Spleen (tissue), 11 donors: ENCODE results near the gene MARCHF10. TPM values are rescaled to one million over a fixed set of nuclear protein-coding genes. Genes with fewer than 3 reads are reported as not detected.
"Not testable (repeated sequence)": the region's sequence is repeated elsewhere in the genome, so short reads cannot be mapped to it uniquely, and the experiment has no call there.

Experiments
- DNase-seq: peaks from one replicate; pipeline ENCODE4 v3.0.0-alpha.2; 2020
- H3K27ac ChIP-seq, 8 donors: fragments of 200-600 bp; sonication (generic) in 7 of 8; 1 replicate in 4 of 8; 2 replicates in 4 of 8; pipeline versions ENCODE4 v1.5.0 to v1.8.0; 2016 to 2021; ENCODE audit warnings: inconsistent platforms in 4 of 8, mild to moderate bottlenecking in 4 of 8, moderate library complexity in 1 of 8
- H3K27me3 ChIP-seq, 7 donors: fragments of 200-600 bp; sonication (generic) in 6 of 7; replicated peaks in 1 of 7; 1 replicate in 4 of 7; 2 replicates in 3 of 7; pipeline versions ENCODE4 v1.5.0 to v1.8.0; 2016 to 2021; ENCODE audit warnings: inconsistent platforms in 3 of 7, mild to moderate bottlenecking in 1 of 7
- H3K36me3 ChIP-seq, 6 donors: fragments of 200-600 bp; sonication (generic) in 5 of 6; 1 replicate in 4 of 6; 2 replicates in 2 of 6; pipeline versions ENCODE4 v1.5.0 to v1.8.0; 2016 to 2021; ENCODE audit warnings: inconsistent platforms in 2 of 6
- H3K4me1 ChIP-seq, 6 donors: fragments of 200-600 bp; sonication (generic) in 5 of 6; 1 replicate in 3 of 6; 2 replicates in 3 of 6; pipeline versions ENCODE4 v1.5.0 to v1.8.0; 2016 to 2021; ENCODE audit warnings: inconsistent platforms in 3 of 6
- H3K4me3 ChIP-seq, 8 donors: fragments of 200-600 bp; sonication (generic) in 7 of 8; 1 replicate in 4 of 8; 2 replicates in 4 of 8; pipeline versions ENCODE4 v1.5.0 to v1.8.0; 2016 to 2021; ENCODE audit warnings: inconsistent platforms in 4 of 8, mild to moderate bottlenecking in 4 of 8, moderate library complexity in 2 of 8
- H3K9me3 ChIP-seq, 8 donors: fragments of 200-600 bp; sonication (generic) in 7 of 8; 1 replicate in 4 of 8; 2 replicates in 4 of 8; pipeline versions ENCODE4 v1.5.0 to v1.8.0; 2016 to 2021; ENCODE audit warnings: inconsistent platforms in 4 of 8
- CTCF ChIP-seq, 11 experiments: fragments of 200-600 bp in 7 of 11; fragments of 450-650 bp in 4 of 11; sonication (generic) in 4 of 11; IDR thresholded peaks in 8 of 11; conservative IDR thresholded peaks in 3 of 11; 1 replicate in 7 of 11; 2 replicates in 4 of 11; pipeline versions ENCODE4 v1.4.0 to v1.8.0; 2016 to 2021; ENCODE audit warnings: antibody characterized with exemption in 11 of 11, inconsistent platforms in 4 of 11, mild to moderate bottlenecking in 1 of 11
- POLR2A ChIP-seq, 3 donors: fragments of 450-650 bp; IDR thresholded peaks; one replicate each; pipeline ENCODE4 v1.5.1; 2017; ENCODE audit warnings: antibody characterized with exemption in 3 of 3, mild to moderate bottlenecking in 1 of 3
- POLR2AphosphoS5 ChIP-seq, 3 donors: sonication (generic); formaldehyde crosslinking; IDR thresholded peaks; one replicate each; pipeline ENCODE4 v1.5.1; 2017; ENCODE audit warnings: antibody characterized with exemption in 3 of 3
- WGBS, 5 donors: extraction: QIAGEN DNeasy Blood & Tissue Kit in 3 of 5; methylation state at CpG; one replicate each; pipeline versions ENCODE4 v1.1.5 to v1.1.7; 2013 to 2018; 5-methylcytosine and 5-hydroxymethylcytosine counted together
- intact Hi-C: fragments of 100-400 bp; cut with DNase I; formaldehyde crosslinking; loops from one replicate; pipeline ENCODE4 v1.15.0; 2023; ENCODE audit warnings: low total_unique reads
- polyA plus RNA-seq, 3 donors: library from polyadenylated mRNA; stranded (reverse); fragments of 200-250 nt; gene quantifications; one replicate each; pipeline ENCODE4 v1.2.1, GENCODE V29; 2013
- total RNA-seq, 7 donors: library from RNA; depleted of rRNA in 3 of 7; stranded (reverse); fragments of >200 nt in 3 of 7; fragmentation: NEBNext Ultra II Directional in 4 of 7; extraction: Animal tissue kit (Norgen Biotek cat#: 25700) in 4 of 7; gene quantifications; one replicate each; pipeline versions ENCODE4 v1.1.0 to v1.2.1, GENCODE V29; 2016 to 2021
- donor health status: healthy with polysubstance abuse.
- donor health status: DM: no; HTN: no; CAD: no; lungs with moderate emphysema.
- donor health status: DM: no; HTN: no; CAD: no.
- donor health status: Bipolar disorder and iron deficiency.
- donor health status: healthy.
- donor health status: DM: no; HTN: no; CAD: no.
- donor health status: DM: yes; HTN: yes; CAD: no.

Gene MARCHF10
- total and polyA plus RNA-seq, 10 donors = 0.15 to 0.32 (median 0.26) TPM; not detected in 7

- no peaks in the 10 kb centered on the region for H3K36me3 ChIP-seq
- H3K4me3 ChIP-seq = no peak overlapping the region
- peaks cover 0 to 14% (median 8%) of the 10 kb centered on the region in 8 donors for H3K9me3 ChIP-seq
- TF ChIP-seq CTCF (IDR thresholded peaks at IDR 0.05 in 8 of 11, conservative IDR thresholded peaks at IDR 0.05 in 3 of 11) (no peak), POLR2A (IDR thresholded peaks at IDR 0.05) (no peak), POLR2AphosphoS5 (IDR thresholded peaks at IDR 0.05) (no peak)
- intact Hi-C loops = no loop called here
- H3K27ac ChIP-seq = no peak overlapping the region
- no peak for DNase-seq
- H3K4me1 ChIP-seq = no peaks in the 10 kb centered on the region
- 84 to 97% (median 90%) methylated on average over 2 of the region's 2 CpGs for WGBS, 5 donors
- H3K27me3 ChIP-seq = peaks cover 0 to 10% (median 0%) of the 10 kb centered on the region in 7 donors
Observed at GRCh38 chr17:62786646-62787045, 21.5 kb downstream of the MARCHF10 start.

DNA sequence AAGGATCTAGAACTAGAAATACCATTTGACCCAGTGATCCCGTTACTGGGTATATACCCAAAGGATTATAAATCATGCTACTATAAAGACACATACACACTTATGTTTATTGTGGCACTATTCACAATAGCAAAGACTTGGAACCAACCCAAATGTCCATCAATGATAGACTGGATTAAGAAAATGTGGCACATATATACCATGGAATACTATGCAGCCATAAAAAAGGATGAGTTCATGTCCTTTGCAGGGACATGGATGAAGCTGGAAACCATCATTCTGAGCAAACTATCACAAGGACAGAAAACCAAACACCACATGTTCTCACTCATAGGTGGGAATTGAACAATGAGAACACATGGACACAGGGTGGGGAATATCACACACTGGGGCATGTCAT, 22.1 kb downstream of the MARCHF10 start:
- H3K36me3 ChIP-seq, DNase-seq, H3K4me3 ChIP-seq, H3K4me1 ChIP-seq, H3K27ac ChIP-seq, H3K27me3 ChIP-seq, intact Hi-C loops: not testable (repeated sequence)
- WGBS, 5 donors = 86 to 100% (median 88%) methylated on average over 1 of the region's 1 CpG
- H3K9me3 ChIP-seq = peaks cover 0 to 14% (median 8%) of the 10 kb centered on the region in 8 donors

- DNase-seq = no peak
- TF ChIP-seq CTCF (IDR thresholded peaks at IDR 0.05 in 8 of 11, conservative IDR thresholded peaks at IDR 0.05 in 3 of 11) (no peak), POLR2A (IDR thresholded peaks at IDR 0.05) (no peak)
- no peak overlapping the region for H3K27ac ChIP-seq
- H3K9me3 ChIP-seq = peaks cover 0 to 14% (median 8%) of the 10 kb centered on the region in 8 donors
- H3K4me1 ChIP-seq = no peaks in the 10 kb centered on the region
- H3K36me3 ChIP-seq = no peaks in the 10 kb centered on the region
- H3K4me3 ChIP-seq = no peak overlapping the region
- intact Hi-C loops = no loop called here
- no peaks in the 10 kb centered on the region for H3K27me3 ChIP-seq
- 48 to 72% (median 70%) methylated on average over 1 of the region's 1 CpG for WGBS, 5 donors
Observed at GRCh38 chr17:62782730-62783270, 25.3 kb downstream of the MARCHF10 start.

- Histone ChIP-seq H3K9me3 (peaks cover 0 to 14% (median 8%) of the 10 kb centered on the region in 8 donors), H3K4me1 (no peaks in the 10 kb centered on the region), H3K4me3 (no peak overlapping the region), H3K27me3 (no peaks in the 10 kb centered on the region), H3K27ac (no peak overlapping the region), H3K36me3 (no peaks in the 10 kb centered on the region)
- intact Hi-C loops = no loop called here
- 30 to 72% (median 64%) methylated on average over 2 of the region's 2 CpGs for WGBS, 5 donors
- DNase-seq = no peak
- TF ChIP-seq POLR2A (IDR thresholded peaks at IDR 0.05) (no peak), CTCF (IDR thresholded peaks at IDR 0.05 in 8 of 11, conservative IDR thresholded peaks at IDR 0.05 in 3 of 11) (no peak), POLR2AphosphoS5 (IDR thresholded peaks at IDR 0.05) (no peak)
Observed at GRCh38 chr17:62781831-62782251, 26.3 kb downstream of the MARCHF10 start.

- no peaks in the 10 kb centered on the region for H3K4me1 ChIP-seq
- no peak for DNase-seq
- H3K4me3 ChIP-seq = no peak overlapping the region
- H3K27me3 ChIP-seq = no peaks in the 10 kb centered on the region
- H3K36me3 ChIP-seq = no peaks in the 10 kb centered on the region
- intact Hi-C loops = no loop called here
- H3K9me3 ChIP-seq = peaks cover 0 to 14% (median 8%) of the 10 kb centered on the region in 8 donors
- no peak overlapping the region for H3K27ac ChIP-seq
- WGBS, 5 donors = 35 to 75% (median 59%) methylated on average over 3 of the region's 3 CpGs
- TF ChIP-seq POLR2A (IDR thresholded peaks at IDR 0.05) (no peak), POLR2AphosphoS5 (IDR thresholded peaks at IDR 0.05) (no peak), CTCF (IDR thresholded peaks at IDR 0.05 in 8 of 11, conservative IDR thresholded peaks at IDR 0.05 in 3 of 11) (no peak)
Observed at GRCh38 chr17:62781356-62781755, 26.8 kb downstream of the MARCHF10 start.
